HepG2 (cell line): ENCODE measurements around the gene MSI2. TPM values are rescaled to one million over a fixed set of nuclear protein-coding genes. Genes with fewer than 3 reads are reported as not detected.

Source experiments
- AGO2 ChIP-seq: fragments of 200-400 bp; formaldehyde crosslinking; optimal IDR thresholded peaks from 2 replicates; pipeline ENCODE3; 2017; ENCODE audit warnings: mild to moderate bottlenecking, low read depth, low read length, moderate library complexity
- DMTF1 ChIP-seq: sonication (generic); formaldehyde crosslinking; IDR thresholded peaks from 2 replicates; pipeline ENCODE4 v1.4.0; 2020; ENCODE audit warnings: mild to moderate bottlenecking, missing genetic modification reagents
- FOSL2 ChIP-seq: sonication (generic); formaldehyde crosslinking; IDR thresholded peaks from 2 replicates; pipeline ENCODE4 v1.4.0; 2020; ENCODE audit warnings: missing genetic modification reagents
- GTF3A ChIP-seq: sonication (generic); formaldehyde crosslinking; conservative IDR thresholded peaks from 2 replicates; pipeline ENCODE4 v1.4.0; 2020; ENCODE audit warnings: mild to moderate bottlenecking, missing genetic modification reagents
- HHEX ChIP-seq: IDR thresholded peaks from 2 replicates; pipeline ENCODE4 v1.6.1; 2016; ENCODE audit warnings: control low read depth
- HOXA9 ChIP-seq: sonication (generic); formaldehyde crosslinking; IDR thresholded peaks from 2 replicates; pipeline ENCODE4 v1.8.1; 2022; ENCODE audit warnings: missing genetic modification reagents, mild to moderate bottlenecking, moderate library complexity, borderline replicate concordance
- ISL2 ChIP-seq: sonication (generic); formaldehyde crosslinking; IDR thresholded peaks from 2 replicates; pipeline ENCODE4 v1.5.0; 2020; ENCODE audit warnings: missing genetic modification reagents
- MED1 ChIP-seq: sonication (generic); formaldehyde crosslinking; IDR thresholded peaks from 2 replicates; pipeline ENCODE4 v1.4.0; 2020; ENCODE audit warnings: missing genetic modification reagents
- MYPOP ChIP-seq: sonication (generic); formaldehyde crosslinking; IDR thresholded peaks from 2 replicates; pipeline ENCODE4 v1.8.1; 2023; ENCODE audit warnings: mild to moderate bottlenecking, moderate library complexity, missing genetic modification reagents
- NR2F1 ChIP-seq, 2 experiments: fragments of 450-650 bp in 1 of 2; formaldehyde crosslinking in 1 of 2; IDR thresholded peaks; 2 replicates each; pipeline versions ENCODE4 v1.5.0 to v1.6.1; 2016 to 2020; ENCODE audit warnings: mild to moderate bottlenecking in 1 of 2, missing compliant biosample characterization in 1 of 2, missing genetic modification reagents in 1 of 2, moderate library complexity in 1 of 2
- PAXIP1 ChIP-seq: sonication (generic); formaldehyde crosslinking; conservative IDR thresholded peaks from 2 replicates; pipeline ENCODE4 v1.4.0; 2020; ENCODE audit warnings: mild to moderate bottlenecking, missing genetic modification reagents, moderate library complexity
- SALL1 ChIP-seq: sonication (generic); formaldehyde crosslinking; IDR thresholded peaks from 2 replicates; pipeline ENCODE4 v1.8.0; 2022; ENCODE audit warnings: mild to moderate bottlenecking, missing genetic modification reagents
- SIX4 ChIP-seq: sonication (generic); formaldehyde crosslinking; IDR thresholded peaks from 2 replicates; pipeline ENCODE4 v1.4.0; 2020; ENCODE audit warnings: missing genetic modification reagents
- U2AF2 ChIP-seq: fragments of 200-400 bp; formaldehyde crosslinking; IDR thresholded peaks from 2 replicates; pipeline ENCODE4 v1.6.1; 2017; ENCODE audit warnings: low read depth, mild to moderate bottlenecking, low read length
- ZMYM3 ChIP-seq: sonication (generic); formaldehyde crosslinking; IDR thresholded peaks from 2 replicates; pipeline ENCODE4 v1.5.1; 2020; ENCODE audit warnings: mild to moderate bottlenecking, missing genetic modification reagents
- ZNF460 ChIP-seq: sonication (generic); formaldehyde crosslinking; IDR thresholded peaks from 2 replicates; pipeline ENCODE4 v1.5.1; 2020; ENCODE audit warnings: missing genetic modification reagents, mild to moderate bottlenecking, borderline replicate concordance
- ZNF567 ChIP-seq: sonication (generic); formaldehyde crosslinking; IDR thresholded peaks from 2 replicates; pipeline ENCODE4 v1.8.1; 2023; ENCODE audit warnings: mild to moderate bottlenecking, missing genetic modification reagents, borderline replicate concordance
- ZNF672 ChIP-seq: sonication (generic); formaldehyde crosslinking; IDR thresholded peaks from 2 replicates; pipeline ENCODE4 v1.8.1; 2022; ENCODE audit warnings: missing genetic modification reagents
- ZNF790 ChIP-seq: sonication (generic); formaldehyde crosslinking; IDR thresholded peaks from 2 replicates; pipeline ENCODE4 v1.8.0; 2022; ENCODE audit warnings: missing genetic modification reagents, mild to moderate bottlenecking, borderline replicate concordance
- polyA plus RNA-seq, 8 experiments: library from polyadenylated mRNA; depleted of rRNA in 3 of 8; stranded (reverse) in 7 of 8; unstranded in 1 of 8; fragments of >200 nt; fragmentation: Illumina TruSeq in 4 of 8; extraction: Trizol in 4 of 8; gene quantifications; 2 replicates each; pipeline versions ENCODE4 v1.2.1 to v1.2.3, GENCODE V29; 2011 to 2016; ENCODE audit warnings: low read depth in 4 of 8, missing spikeins in 1 of 8, mixed read lengths in 1 of 8; ENCODE audit not compliant: insufficient read depth in 1 of 8
- total RNA-seq, 5 experiments: library from RNA; depleted of rRNA; stranded (reverse); fragments of >200 nt; fragmentation: Illumina TruSeq; extraction: Trizol; gene quantifications; 2 replicates each; pipeline ENCODE4 v1.2.3, GENCODE V29; 2016; ENCODE audit warnings: low read depth in 1 of 5
- TF ChIP-seq, protein P1 (sequence below): sonication (generic); formaldehyde crosslinking; IDR thresholded peaks from 2 replicates; pipeline ENCODE4 v1.5.0; 2020; ENCODE audit warnings: mild to moderate bottlenecking, missing genetic modification reagents, borderline replicate concordance

The MSI2 gene
- total and polyA plus RNA-seq, 2 of the 13 experiments (the other 11 are each of a cell fraction or from before 2014, with no cell fraction given), result 77.5 to 78.4 TPM

DNA sequence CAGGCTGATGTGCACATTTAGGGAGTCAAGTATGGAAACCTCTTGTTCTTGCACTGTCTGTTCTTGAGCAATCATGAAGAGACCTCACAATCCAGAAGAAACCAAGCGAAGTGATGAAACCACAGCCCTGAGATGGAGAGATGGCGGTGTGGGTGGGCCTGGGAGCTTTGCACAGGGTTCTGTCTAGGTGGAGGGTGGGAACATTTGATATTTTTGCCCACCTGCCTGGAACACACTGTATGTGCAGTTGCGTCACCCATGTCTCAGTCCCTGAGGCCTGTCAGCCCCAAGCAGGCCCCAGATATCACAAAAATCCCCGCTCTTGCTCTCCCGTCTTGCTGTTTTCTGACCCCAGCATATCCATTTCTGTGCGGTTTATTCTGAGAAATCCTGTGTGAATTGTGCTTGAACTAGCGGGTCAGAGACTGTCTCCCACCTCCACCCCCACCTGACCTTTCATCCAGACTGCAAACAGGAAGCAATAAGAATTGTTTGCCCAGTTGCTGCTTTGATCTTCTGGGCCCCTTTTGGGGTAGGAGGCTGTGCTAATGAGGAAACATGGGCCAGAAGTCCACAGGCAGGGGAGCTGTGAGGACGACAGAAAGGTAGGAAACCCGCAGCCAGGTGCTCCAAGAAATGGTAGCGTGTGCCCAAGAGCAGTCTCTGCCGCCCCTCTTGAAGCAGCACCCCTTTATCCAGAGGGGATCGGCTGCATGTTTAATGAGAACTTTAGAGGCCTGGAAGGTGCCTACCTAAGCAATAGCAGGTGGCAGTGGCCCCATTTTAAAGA is 304.9 kb downstream of the MSI2 start (continued):
- TF ChIP-seq DMTF1 (CRISPR knock-in tag), result 0 out of 2 replicates have a peak, but pooled peaks have one; percentile 92
- TF ChIP-seq MED1, result peak; percentile 100
- peak; percentile 98 for TF ChIP-seq HHEX
- TF ChIP-seq PAXIP1 (CRISPR knock-in tag), result peak; percentile 100
- TF ChIP-seq AGO2, result no peak
- TF ChIP-seq SALL1, result peak; percentile 100
- peak; percentile 95 for TF ChIP-seq SIX4 (CRISPR knock-in tag)
- TF ChIP-seq GTF3A, result no peak
- TF ChIP-seq, protein P1, sequence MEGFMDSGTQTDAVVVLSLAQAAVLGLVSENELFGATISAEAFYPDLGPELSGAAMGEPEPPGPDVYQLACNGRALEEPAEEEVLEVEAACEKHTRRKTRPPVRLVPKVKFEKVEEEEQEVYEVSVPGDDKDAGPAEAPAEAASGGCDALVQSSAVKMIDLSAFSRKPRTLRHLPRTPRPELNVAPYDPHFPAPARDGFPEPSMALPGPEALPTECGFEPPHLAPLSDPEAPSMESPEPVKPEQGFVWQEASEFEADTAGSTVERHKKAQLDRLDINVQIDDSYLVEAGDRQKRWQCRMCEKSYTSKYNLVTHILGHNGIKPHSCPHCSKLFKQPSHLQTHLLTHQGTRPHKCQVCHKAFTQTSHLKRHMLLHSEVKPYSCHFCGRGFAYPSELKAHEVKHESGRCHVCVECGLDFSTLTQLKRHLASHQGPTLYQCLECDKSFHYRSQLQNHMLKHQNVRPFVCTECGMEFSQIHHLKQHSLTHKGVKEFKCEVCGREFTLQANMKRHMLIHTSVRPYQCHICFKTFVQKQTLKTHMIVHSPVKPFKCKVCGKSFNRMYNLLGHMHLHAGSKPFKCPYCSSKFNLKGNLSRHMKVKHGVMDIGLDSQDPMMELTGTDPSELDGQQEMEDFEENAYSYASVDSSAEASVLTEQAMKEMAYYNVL, result peak; percentile 99
- TF ChIP-seq MYPOP, result peak; percentile 96
- 0 out of 2 replicates have a peak, but pooled peaks have one; percentile 73 for TF ChIP-seq HOXA9 (CRISPR knock-in tag)
- TF ChIP-seq FOSL2 (CRISPR knock-in tag), result peak; percentile 92
- peak; percentile 76; the same call in 1 of the 2 replicates for TF ChIP-seq ZNF460 (CRISPR knock-in tag)
- 0 out of 2 replicates have a peak, but pooled peaks have one; percentile 45 for TF ChIP-seq U2AF2
- TF ChIP-seq ZNF790 (CRISPR knock-in tag), result peak; percentile 83; the same call in 1 of the 2 replicates
- TF ChIP-seq ZNF672 (CRISPR knock-in tag), result 0 out of 2 replicates have a peak, but pooled peaks have one; percentile 64
- peak; percentile 99 for TF ChIP-seq NR2F1 (CRISPR knock-in tag; IDR thresholded peaks at IDR 0.05)
- TF ChIP-seq ZMYM3, result peak; percentile 99
- peak; percentile 100 for TF ChIP-seq ZNF567 (CRISPR knock-in tag)
- TF ChIP-seq ISL2, result peak; percentile 100
